GM19328 (cell line): ENCODE measurements around the gene TROAP.
"Not testable (repeated sequence)": the region's sequence is repeated elsewhere in the genome, so short reads cannot be mapped to it uniquely, and the experiment has no call there.

Experiments
- ATAC-seq: cut with Tn5 transposase; IDR thresholded peaks from one replicate; pipeline ENCODE4 v1.9.1; 2021; ENCODE audit warnings: mild to moderate bottlenecking, moderate library complexity; ENCODE audit not compliant: unreplicated experiment

Gene TROAP

DNA sequence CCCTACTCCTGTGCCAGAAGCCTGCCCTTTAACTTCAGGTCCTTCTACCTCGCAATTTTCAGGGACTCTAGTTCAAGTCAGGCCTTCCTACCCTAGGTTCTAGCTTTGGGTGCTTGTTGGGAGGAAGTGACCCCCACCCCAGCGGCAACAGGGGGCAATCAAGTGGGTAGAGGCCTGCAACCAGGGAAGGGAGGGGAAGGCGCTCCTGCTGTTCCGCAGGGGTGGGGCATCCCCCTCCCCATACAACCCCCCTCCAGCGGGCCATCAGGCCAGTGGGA is 28.3 kb upstream of the TROAP start:
- no peak for ATAC-seq

- ATAC-seq: no peak
Measured at GRCh38 chr12:49295082-49295936, 27.7 kb upstream of the TROAP start, which contains the start of gene PRPH. Gene PRPH (plus strand): TSS chr12:49295147. CDS start chr12:49295201, 54 bp downstream.

DNA sequence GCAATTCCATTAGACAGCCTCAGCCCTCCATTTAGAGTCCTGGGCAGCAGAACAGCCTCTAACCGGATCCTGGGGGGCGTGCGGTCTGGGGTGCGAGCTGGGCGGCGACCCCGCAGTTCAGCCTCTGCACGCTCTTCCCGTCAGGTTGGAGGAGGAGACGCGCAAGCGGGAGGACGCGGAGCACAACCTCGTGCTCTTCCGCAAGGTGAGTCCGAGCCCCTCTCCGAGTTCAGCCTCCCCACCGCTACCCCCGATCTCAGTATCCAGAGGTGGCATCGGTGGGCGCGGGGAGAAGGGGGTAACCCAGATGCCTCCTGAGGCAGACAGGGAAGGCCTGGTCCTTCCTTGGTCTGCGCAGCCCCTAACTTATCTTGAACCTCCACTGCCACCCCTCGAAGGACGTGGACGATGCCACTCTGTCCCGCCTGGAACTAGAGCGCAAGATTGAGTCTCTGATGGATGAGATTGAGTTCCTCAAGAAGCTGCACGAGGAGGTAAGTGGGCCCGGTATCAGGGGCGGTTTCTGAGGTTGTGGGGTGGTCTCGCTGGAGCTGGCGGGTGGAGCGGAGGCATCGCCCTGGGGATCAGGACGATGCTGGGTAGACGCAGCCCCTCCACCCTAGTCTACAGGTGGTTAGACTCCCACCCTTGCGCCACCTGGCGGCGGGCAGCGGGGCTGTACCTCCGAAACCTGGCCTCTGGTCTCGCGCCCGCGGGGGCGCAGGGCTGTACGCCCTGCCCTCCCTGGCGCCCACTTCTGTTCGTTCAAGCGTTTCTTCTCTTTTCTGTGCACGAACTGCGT is 26.8 kb upstream of the TROAP start:
- ATAC-seq: no peak

DNA sequence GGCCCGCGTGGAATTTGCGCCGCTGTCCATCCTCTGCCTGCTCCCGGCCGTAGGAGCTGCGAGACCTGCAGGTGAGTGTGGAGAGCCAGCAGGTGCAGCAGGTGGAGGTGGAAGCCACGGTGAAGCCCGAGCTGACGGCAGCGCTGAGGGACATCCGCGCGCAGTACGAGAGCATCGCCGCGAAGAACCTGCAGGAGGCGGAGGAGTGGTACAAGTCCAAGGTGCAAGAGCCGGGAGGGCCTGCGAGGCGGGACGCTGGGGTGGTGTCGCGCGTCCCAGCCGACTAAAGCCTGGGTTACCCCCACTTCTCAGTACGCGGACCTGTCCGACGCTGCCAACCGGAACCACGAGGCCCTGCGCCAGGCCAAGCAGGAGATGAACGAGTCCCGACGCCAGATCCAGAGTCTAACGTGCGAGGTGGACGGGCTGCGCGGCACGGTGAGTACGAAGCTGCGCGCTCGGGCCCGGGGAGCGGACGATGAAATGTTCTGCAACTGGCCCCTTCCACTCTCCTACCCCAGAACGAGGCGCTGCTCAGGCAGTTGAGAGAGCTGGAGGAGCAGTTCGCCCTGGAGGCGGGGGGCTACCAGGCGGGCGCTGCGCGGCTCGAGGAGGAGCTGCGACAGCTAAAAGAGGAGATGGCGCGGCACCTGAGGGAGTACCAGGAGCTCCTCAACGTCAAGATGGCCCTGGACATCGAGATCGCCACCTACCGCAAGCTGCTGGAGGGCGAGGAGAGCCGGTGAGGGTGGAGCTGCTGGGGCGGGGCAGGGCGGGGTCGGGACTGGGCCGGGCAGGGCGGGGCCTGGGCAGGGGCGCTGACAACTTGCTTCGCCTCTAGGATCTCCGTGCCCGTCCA is 26.0 kb upstream of the TROAP start:
- ATAC-seq: no peak

- ATAC-seq: no peak
Measured at GRCh38 chr12:49297695-49298060, 25.4 kb upstream of the TROAP start.

DNA sequence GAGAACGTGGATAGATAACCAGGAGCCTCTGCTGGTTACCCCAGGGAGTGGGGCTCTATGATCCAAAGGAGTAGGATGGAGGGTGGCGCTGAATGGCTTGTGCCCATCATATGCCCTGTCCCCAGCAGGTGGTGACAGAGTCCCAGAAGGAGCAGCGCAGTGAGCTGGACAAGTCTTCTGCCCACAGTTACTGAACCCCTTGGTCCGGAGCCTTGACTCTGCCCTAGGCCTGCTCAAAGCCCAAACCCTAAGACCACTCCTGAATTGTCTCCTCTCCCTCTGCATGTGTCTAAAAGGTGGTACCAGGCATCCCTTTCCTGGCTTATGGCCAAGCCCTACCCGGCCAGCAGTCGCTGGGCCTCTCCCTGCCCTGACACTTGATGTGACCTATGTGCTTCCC is 24.9 kb upstream of the TROAP start:
- no peak for ATAC-seq

DNA sequence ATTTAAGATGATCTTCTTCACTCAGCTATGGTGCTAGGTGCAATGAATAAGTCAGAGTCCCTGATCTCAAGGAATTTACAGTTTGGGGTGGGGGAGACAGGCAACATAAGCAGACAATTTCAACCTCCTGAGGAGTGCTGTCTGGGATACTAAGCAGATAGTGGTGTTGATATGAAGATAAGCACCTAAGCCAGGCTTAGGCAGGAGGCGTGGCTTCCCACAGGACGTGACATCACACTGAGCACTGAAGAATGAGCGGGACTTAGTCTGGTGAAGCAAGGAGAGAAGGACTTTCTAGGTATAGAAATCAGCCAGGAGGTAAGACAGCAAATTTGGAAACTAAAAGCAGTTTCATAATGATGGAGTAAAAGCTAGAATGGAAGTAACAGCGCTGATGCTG is 21.3 kb upstream of the TROAP start:
- no peak for ATAC-seq

GRCh38 chr12:49304161-49304560 is 18.9 kb upstream of the TROAP start:
- ATAC-seq: no peak

DNA sequence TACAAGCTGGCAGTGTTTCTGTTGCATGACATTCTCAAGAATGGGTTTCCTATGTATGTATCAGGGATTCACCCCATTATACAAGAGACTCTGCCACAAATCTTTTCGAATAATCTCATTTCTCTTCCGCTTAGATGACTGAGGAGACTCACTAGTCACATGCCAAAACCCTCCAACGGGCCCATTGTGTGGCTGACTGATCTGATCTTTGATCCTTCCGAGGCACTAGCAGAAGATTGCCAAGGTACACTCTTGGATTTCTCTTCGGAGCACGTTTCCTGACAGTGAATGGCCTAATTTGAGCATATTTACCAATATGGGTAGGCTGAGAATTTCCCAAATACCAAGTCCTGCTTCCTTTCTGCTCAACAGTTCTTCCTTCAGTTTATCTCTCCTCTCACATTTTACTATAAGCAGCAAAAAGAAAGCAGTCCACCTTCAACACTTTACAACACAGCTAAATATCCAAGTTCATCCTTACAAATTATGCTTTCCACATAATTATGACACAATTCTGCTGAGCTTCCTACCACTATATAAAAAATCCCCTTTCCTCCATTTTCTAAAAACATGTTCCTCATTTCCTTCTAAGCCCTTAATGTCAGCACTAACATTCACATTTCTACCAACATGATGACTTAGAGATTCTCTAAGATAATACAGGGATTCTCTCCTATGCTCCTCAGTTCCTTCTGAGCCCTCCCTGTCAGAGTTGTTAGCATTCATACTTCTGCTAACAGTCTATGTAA is 17.1 kb upstream of the TROAP start:
- no peak for ATAC-seq

GRCh38 chr12:49309386-49309785 is 13.7 kb upstream of the TROAP start:
- ATAC-seq: no peak

- ATAC-seq: not testable (repeated sequence)
Measured at GRCh38 chr12:49310451-49311000, 12.5 kb upstream of the TROAP start.

GRCh38 chr12:49314811-49315210 is 8.2 kb upstream of the TROAP start:
- ATAC-seq: no peak

- ATAC-seq: not testable (repeated sequence)
Measured at GRCh38 chr12:49317118-49317517, 5.9 kb upstream of the TROAP start.

GRCh38 chr12:49320411-49321103 is 2.5 kb upstream of the TROAP start:
- not testable (repeated sequence) for ATAC-seq

- no peak for ATAC-seq
Measured at GRCh38 chr12:49322367-49322707, 718 bp upstream of the TROAP start.

DNA sequence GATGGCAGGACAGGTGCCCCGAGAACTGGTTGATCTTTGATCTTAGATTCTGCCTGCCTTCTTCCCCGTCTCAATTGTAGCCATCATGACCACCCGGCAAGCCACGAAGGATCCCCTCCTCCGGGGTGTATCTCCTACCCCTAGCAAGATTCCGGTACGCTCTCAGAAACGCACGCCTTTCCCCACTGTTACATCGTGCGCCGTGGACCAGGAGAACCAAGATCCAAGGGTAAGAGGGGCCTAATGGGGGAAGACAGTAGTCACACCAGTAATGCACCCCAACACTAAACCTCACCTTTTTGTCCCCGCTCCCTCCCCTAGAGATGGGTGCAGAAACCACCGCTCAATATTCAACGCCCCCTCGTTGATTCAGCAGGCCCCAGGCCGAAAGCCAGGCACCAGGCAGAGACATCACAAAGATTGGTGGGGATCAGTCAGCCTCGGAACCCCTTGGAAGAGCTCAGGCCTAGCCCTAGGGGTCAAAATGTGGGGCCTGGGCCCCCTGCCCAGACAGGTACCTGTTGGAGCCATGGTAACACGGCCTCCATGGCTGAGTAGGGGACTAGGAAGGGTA is 556 bp downstream of the TROAP start:
- ATAC-seq: no peak

- ATAC-seq: no peak
Measured at GRCh38 chr12:49325606-49326005, 2.6 kb downstream of the TROAP start.

GRCh38 chr12:49327368-49327767 is 4.3 kb downstream of the TROAP start:
- ATAC-seq: no peak

DNA sequence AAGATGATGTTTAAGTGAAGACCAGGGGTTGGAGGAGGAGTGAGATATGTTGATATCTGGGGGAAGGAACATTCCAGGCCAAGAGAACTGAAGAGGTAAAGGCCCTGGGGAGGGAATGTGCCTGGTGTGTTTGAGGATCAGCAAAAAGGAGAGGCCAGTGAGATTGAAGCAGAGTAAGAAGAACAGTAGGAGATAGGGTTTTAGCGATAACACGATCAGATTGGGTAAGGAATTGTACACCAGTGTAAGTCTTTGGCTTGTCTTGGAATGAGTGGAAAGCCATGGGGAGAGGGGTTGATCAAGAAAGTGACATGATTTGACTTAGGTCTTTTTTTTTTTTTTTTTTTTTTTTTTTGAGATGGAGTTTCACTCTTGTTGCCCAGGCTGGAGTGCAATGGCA is 4.8 kb downstream of the TROAP start:
- no peak for ATAC-seq

DNA sequence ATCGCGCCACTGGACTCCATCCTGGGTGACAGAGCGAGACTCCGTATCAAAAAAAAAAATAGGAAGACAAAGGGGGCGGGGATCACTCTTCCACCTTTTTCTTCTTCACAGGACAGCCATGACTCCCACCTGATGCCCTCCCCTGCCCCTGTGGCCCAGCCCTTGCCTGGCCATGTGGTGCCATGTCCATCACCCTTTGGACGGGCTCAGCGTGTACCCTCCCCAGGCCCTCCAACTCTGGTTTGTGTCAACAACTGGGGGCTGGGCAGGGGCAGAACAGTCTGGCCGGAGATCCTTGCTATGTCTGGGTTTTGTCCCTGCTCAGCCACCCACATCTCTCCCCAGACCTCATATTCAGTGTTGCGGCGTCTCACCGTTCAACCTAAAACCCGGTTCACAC is 5.8 kb downstream of the TROAP start:
- ATAC-seq: no peak
